HG02588 (cell line): ENCODE data around the gene DACH1.
"Not testable (repeated sequence)": the region's sequence is repeated elsewhere in the genome, so short reads cannot be mapped to it uniquely, and the experiment has no call there.

Source experiments
- ATAC-seq: cut with Tn5 transposase; IDR thresholded peaks from one replicate; pipeline ENCODE4 v1.9.1; 2021; ENCODE audit warnings: mild to moderate bottlenecking, moderate library complexity; ENCODE audit not compliant: unreplicated experiment

Gene DACH1

GRCh38 chr13:71867131-71867814 is at the start of gene DACH1:
DACH1 (minus strand) TSS chr13:71867204.
- ATAC-seq = peak; percentile 55

GRCh38 chr13:71913717-71914116 is 46.7 kb upstream of the DACH1 start:
- no peak for ATAC-seq

- no peak for ATAC-seq
Observed at GRCh38 chr13:71912524-71912923, 45.5 kb upstream of the DACH1 start.

GRCh38 chr13:71906448-71906847 is 39.4 kb upstream of the DACH1 start:
- no peak for ATAC-seq

GRCh38 chr13:71902676-71903075 is 35.7 kb upstream of the DACH1 start:
- no peak for ATAC-seq

GRCh38 chr13:71893506-71893905 is 26.5 kb upstream of the DACH1 start:
- ATAC-seq = not testable (repeated sequence)

- no peak for ATAC-seq
Observed at GRCh38 chr13:71886880-71887279, 19.9 kb upstream of the DACH1 start.

GRCh38 chr13:71882120-71882519 is 15.1 kb upstream of the DACH1 start:
- no peak for ATAC-seq

- no peak for ATAC-seq
Observed at GRCh38 chr13:71880753-71881541, 13.9 kb upstream of the DACH1 start.

- no peak for ATAC-seq
Observed at GRCh38 chr13:71879808-71880344, 12.9 kb upstream of the DACH1 start.

- peak; percentile 93 for ATAC-seq
Observed at GRCh38 chr13:71879129-71879535, 12.1 kb upstream of the DACH1 start.

GRCh38 chr13:71877256-71877653 is 10.3 kb upstream of the DACH1 start:
- no peak for ATAC-seq

- ATAC-seq = no peak
Observed at GRCh38 chr13:71876648-71877255, 9.7 kb upstream of the DACH1 start.

GRCh38 chr13:71875823-71876222 is 8.8 kb upstream of the DACH1 start:
- no peak for ATAC-seq

- no peak for ATAC-seq
Observed at GRCh38 chr13:71874458-71874857, 7.5 kb upstream of the DACH1 start.

- ATAC-seq = no peak
Observed at GRCh38 chr13:71873418-71874247, 6.6 kb upstream of the DACH1 start.

GRCh38 chr13:71871844-71872243 is 4.8 kb upstream of the DACH1 start:
- ATAC-seq = no peak

GRCh38 chr13:71871176-71871754 is 4.3 kb upstream of the DACH1 start:
- ATAC-seq = no peak

GRCh38 chr13:71870100-71870499 is 3.1 kb upstream of the DACH1 start:
- ATAC-seq = no peak

GRCh38 chr13:71869274-71869673 is 2.3 kb upstream of the DACH1 start:
- no peak for ATAC-seq
